Measurements from ENCODE around the gene MACROD2.

Gene MACROD2

GRCh38 chr20:14064333-14064732, 69.0 kb downstream of the MACROD2 start:
- Histone ChIP-seq H3K4me3 (ENCODE audit: low read depth, low read length) (no peak overlapping the region), H3K27me3 (ENCODE audit: control insufficient read depth, insufficient read depth, low read length) (no peaks in the 10 kb centered on the region), H3K27ac (no peak overlapping the region), H3K4me1 (no peaks in the 10 kb centered on the region), H3K4me2 (ENCODE audit: low read length) (no peak overlapping the region), H2AFZ (no peak overlapping the region), H3K9ac (no peak overlapping the region), H3K36me3 (ENCODE audit: control insufficient read depth, insufficient read depth, low read length) (no peaks in the 10 kb centered on the region), H3K9me3 (ENCODE audit: control insufficient read depth, low read length) (no peaks in the 10 kb centered on the region), H3K79me2 (no peaks in the 10 kb centered on the region)
- TF ChIP-seq CTCF (IDR thresholded peaks at IDR 0.05) = no peak

GRCh38 chr20:14064921-14065320, 69.6 kb downstream of the MACROD2 start:
- Histone ChIP-seq H3K9me3 (ENCODE audit: control insufficient read depth, low read length) (no peaks in the 10 kb centered on the region), H3K4me2 (ENCODE audit: low read length) (no peak overlapping the region), H3K4me3 (ENCODE audit: low read depth, low read length) (no peak overlapping the region), H3K4me1 (no peaks in the 10 kb centered on the region), H3K27me3 (ENCODE audit: control insufficient read depth, insufficient read depth, low read length) (no peaks in the 10 kb centered on the region), H3K36me3 (ENCODE audit: control insufficient read depth, insufficient read depth, low read length) (no peaks in the 10 kb centered on the region), H2AFZ (no peak overlapping the region), H3K27ac (no peak overlapping the region), H3K79me2 (no peaks in the 10 kb centered on the region), H3K9ac (no peak overlapping the region)
- no peak for TF ChIP-seq CTCF (IDR thresholded peaks at IDR 0.05)

- no peak overlapping the region for H3K4me3 ChIP-seq (ENCODE audit: low read depth, low read length)
- H3K9ac ChIP-seq = no peak overlapping the region
- TF ChIP-seq CTCF (IDR thresholded peaks at IDR 0.05) = no peak
- H3K9me3 ChIP-seq (ENCODE audit: control insufficient read depth, low read length) = no peaks in the 10 kb centered on the region
- H3K27ac ChIP-seq = no peak overlapping the region
- H3K27me3 ChIP-seq (ENCODE audit: control insufficient read depth, insufficient read depth, low read length) = no peaks in the 10 kb centered on the region
- no peaks in the 10 kb centered on the region for H3K79me2 ChIP-seq
- H3K4me2 ChIP-seq (ENCODE audit: low read length) = no peak overlapping the region
- no peaks in the 10 kb centered on the region for H3K36me3 ChIP-seq (ENCODE audit: control insufficient read depth, insufficient read depth, low read length)
- no peak overlapping the region for H2AFZ ChIP-seq
- H3K4me1 ChIP-seq = no peaks in the 10 kb centered on the region
These were observed 70.5 kb downstream of the MACROD2 start for GRCh38 chr20:14065774-14066173.

- no peak for TF ChIP-seq CTCF (IDR thresholded peaks at IDR 0.05)
- no peak overlapping the region for H3K4me2 ChIP-seq (ENCODE audit: low read length)
- H3K27me3 ChIP-seq (ENCODE audit: control insufficient read depth, insufficient read depth, low read length) = no peaks in the 10 kb centered on the region
- no peak overlapping the region for H3K4me3 ChIP-seq (ENCODE audit: low read depth, low read length)
- H3K79me2 ChIP-seq = no peaks in the 10 kb centered on the region
- H3K36me3 ChIP-seq (ENCODE audit: control insufficient read depth, insufficient read depth, low read length) = no peaks in the 10 kb centered on the region
- no peak overlapping the region for H2AFZ ChIP-seq
- no peak overlapping the region for H3K27ac ChIP-seq
- no peak overlapping the region for H3K9ac ChIP-seq
- no peaks in the 10 kb centered on the region for H3K9me3 ChIP-seq (ENCODE audit: control insufficient read depth, low read length)
- H3K4me1 ChIP-seq = no peaks in the 10 kb centered on the region
These were observed 72.3 kb downstream of the MACROD2 start for GRCh38 chr20:14067603-14068002.

- H3K9ac ChIP-seq = no peak overlapping the region
- H3K4me2 ChIP-seq (ENCODE audit: low read length) = no peak overlapping the region
- no peaks in the 10 kb centered on the region for H3K27me3 ChIP-seq (ENCODE audit: control insufficient read depth, insufficient read depth, low read length)
- no peak overlapping the region for H3K4me3 ChIP-seq (ENCODE audit: low read depth, low read length)
- H2AFZ ChIP-seq = no peak overlapping the region
- no peaks in the 10 kb centered on the region for H3K4me1 ChIP-seq
- H3K36me3 ChIP-seq (ENCODE audit: control insufficient read depth, insufficient read depth, low read length) = no peaks in the 10 kb centered on the region
- no peak overlapping the region for H3K27ac ChIP-seq
- no peaks in the 10 kb centered on the region for H3K79me2 ChIP-seq
- H3K9me3 ChIP-seq (ENCODE audit: control insufficient read depth, low read length) = no peaks in the 10 kb centered on the region
- no peak for TF ChIP-seq CTCF (IDR thresholded peaks at IDR 0.05)
These were observed 74.5 kb downstream of the MACROD2 start for GRCh38 chr20:14069796-14070195.

Measured in parathyroid adenoma (tissue), 2 donors.